ENCODE data around the gene PPP1R7.

The PPP1R7 gene

DNA sequence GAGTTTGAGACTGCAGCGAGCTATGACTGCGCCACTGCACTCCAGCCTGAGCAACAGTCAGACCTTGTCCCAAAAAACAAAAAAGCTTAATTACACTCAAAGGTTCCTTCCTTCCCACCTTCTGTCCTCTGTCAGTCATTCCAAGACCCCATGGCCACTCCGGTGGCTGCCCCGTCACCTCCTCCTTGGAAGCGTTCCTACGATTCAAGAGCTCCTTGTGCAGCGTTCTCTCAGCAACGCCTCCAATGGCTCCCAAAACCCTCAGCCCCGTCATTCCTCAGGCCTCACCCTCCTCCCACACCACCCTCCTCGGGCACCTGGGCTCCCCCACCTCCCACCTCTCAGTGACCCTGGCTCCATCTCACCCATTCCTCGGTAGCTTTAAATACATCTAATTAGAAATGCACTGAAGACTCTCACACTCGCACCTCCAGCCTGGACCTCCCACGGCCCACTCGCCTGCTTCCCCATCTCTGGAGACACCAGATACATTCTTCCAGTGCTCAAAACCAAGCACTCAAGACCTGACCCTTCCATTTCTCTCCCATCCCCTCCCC, 9.0 kb upstream of the PPP1R7 start:
- Mint-ChIP-seq H3K4me3 (no peak overlapping the region), H3K36me3 (ENCODE audit: low read depth) (peaks cover 12% of the 10 kb centered on the region), H3K9me3 (no peaks in the 10 kb centered on the region), H3K27ac (no peak overlapping the region), H3K4me1 (no peaks in the 10 kb centered on the region), H3K27me3 (ENCODE audit: low read depth) (peaks cover 4% of the 10 kb centered on the region)
- TF ChIP-seq, protein P1, sequence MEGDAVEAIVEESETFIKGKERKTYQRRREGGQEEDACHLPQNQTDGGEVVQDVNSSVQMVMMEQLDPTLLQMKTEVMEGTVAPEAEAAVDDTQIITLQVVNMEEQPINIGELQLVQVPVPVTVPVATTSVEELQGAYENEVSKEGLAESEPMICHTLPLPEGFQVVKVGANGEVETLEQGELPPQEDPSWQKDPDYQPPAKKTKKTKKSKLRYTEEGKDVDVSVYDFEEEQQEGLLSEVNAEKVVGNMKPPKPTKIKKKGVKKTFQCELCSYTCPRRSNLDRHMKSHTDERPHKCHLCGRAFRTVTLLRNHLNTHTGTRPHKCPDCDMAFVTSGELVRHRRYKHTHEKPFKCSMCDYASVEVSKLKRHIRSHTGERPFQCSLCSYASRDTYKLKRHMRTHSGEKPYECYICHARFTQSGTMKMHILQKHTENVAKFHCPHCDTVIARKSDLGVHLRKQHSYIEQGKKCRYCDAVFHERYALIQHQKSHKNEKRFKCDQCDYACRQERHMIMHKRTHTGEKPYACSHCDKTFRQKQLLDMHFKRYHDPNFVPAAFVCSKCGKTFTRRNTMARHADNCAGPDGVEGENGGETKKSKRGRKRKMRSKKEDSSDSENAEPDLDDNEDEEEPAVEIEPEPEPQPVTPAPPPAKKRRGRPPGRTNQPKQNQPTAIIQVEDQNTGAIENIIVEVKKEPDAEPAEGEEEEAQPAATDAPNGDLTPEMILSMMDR (IDR thresholded peaks at IDR 0.05; ENCODE audit: unreplicated experiment in 3 of 3): no peak

- Mint-ChIP-seq H3K27ac (no peak overlapping the region), H3K4me1 (no peaks in the 10 kb centered on the region), H3K4me3 (no peak overlapping the region), H3K27me3 (ENCODE audit: low read depth) (peaks cover 4% of the 10 kb centered on the region), H3K36me3 (ENCODE audit: low read depth) (peaks cover 12% of the 10 kb centered on the region), H3K9me3 (no peaks in the 10 kb centered on the region)
- TF ChIP-seq, protein P1 (IDR thresholded peaks at IDR 0.05; ENCODE audit: unreplicated experiment in 3 of 3): no peak
Measured at GRCh38 chr2:241142063-241142462, 8.2 kb upstream of the PPP1R7 start.

- H3K4me1 Mint-ChIP-seq: no peaks in the 10 kb centered on the region
- peaks cover 12% of the 10 kb centered on the region for H3K36me3 Mint-ChIP-seq (ENCODE audit: low read depth)
- H3K27ac Mint-ChIP-seq: no peak overlapping the region
- H3K9me3 Mint-ChIP-seq: no peaks in the 10 kb centered on the region
- no peak overlapping the region for H3K4me3 Mint-ChIP-seq
- TF ChIP-seq, protein P1 (IDR thresholded peaks at IDR 0.05; ENCODE audit: unreplicated experiment in 3 of 3): no peak
- H3K27me3 Mint-ChIP-seq (ENCODE audit: low read depth): peaks cover 4% of the 10 kb centered on the region
Measured at GRCh38 chr2:241142593-241142992, 7.7 kb upstream of the PPP1R7 start.

DNA sequence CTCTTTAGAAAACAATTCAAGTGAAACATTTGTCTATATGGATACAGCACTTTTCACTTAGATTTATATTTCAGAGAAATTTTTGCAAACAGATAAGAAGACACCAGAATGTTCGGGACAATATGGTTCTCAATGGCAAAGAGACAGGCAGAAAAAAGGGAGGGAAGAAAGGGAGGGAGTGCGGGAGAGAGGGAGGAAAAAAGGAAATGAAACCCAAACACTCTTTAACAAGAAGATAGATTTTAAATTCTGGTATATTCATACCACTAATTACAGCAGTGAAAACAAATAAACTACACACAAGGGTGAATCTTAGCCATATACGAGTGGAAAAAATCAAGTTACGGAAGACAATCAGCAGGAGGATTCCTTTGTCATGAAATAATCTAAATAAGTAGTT, 4.0 kb upstream of the PPP1R7 start:
- peak overlapping the region; percentile 26 to 65 (median 45) for H3K4me3 Mint-ChIP-seq
- no peaks in the 10 kb centered on the region for H3K9me3 Mint-ChIP-seq
- H3K36me3 Mint-ChIP-seq (ENCODE audit: low read depth): no peaks in the 10 kb centered on the region
- peaks cover 13% of the 10 kb centered on the region for H3K4me1 Mint-ChIP-seq
- peak overlapping the region in 1 of 3 experiments; percentile 33 for H3K27ac Mint-ChIP-seq
- H3K27me3 Mint-ChIP-seq (ENCODE audit: low read depth): peaks cover 4% of the 10 kb centered on the region
- TF ChIP-seq, protein P1 (IDR thresholded peaks at IDR 0.05; ENCODE audit: unreplicated experiment in 3 of 3): no peak

GRCh38 chr2:241147336-241147735, 2.9 kb upstream of the PPP1R7 start:
- TF ChIP-seq, protein P1 (IDR thresholded peaks at IDR 0.05; ENCODE audit: unreplicated experiment in 3 of 3): no peak
- Mint-ChIP-seq H3K27me3 (ENCODE audit: low read depth) (peaks cover 4% of the 10 kb centered on the region), H3K27ac (no peak overlapping the region), H3K4me3 (peak overlapping the region; percentile 94 to 97 (median 97)), H3K9me3 (no peaks in the 10 kb centered on the region), H3K4me1 (peaks cover 24% of the 10 kb centered on the region), H3K36me3 (ENCODE audit: low read depth) (no peaks in the 10 kb centered on the region)

DNA sequence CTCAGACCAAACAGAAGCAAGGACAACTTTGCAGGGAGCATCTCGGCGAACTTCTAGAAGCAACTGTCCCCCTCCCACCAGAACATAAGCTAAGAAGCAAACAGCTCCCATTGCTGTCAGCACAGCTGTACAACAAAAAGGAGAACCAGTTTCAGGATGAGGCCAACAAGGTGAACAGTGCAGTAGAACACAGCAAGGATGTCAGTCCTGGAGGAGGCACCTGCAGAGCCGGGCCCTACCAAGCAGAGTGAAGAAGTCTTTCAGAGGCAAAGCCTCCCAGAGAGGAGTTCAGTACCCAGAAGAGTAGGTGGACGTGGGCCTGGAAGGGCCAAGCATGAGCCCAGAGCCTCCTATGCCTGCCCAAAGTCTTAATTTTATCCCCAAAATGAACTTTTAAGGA, 2.0 kb upstream of the PPP1R7 start:
- TF ChIP-seq, protein P1 (IDR thresholded peaks at IDR 0.05; ENCODE audit: unreplicated experiment in 3 of 3): no peak
- no peaks in the 10 kb centered on the region for H3K9me3 Mint-ChIP-seq
- H3K36me3 Mint-ChIP-seq (ENCODE audit: low read depth): peaks cover 2% of the 10 kb centered on the region
- H3K27ac Mint-ChIP-seq: peak overlapping the region; percentile 2 to 69 (median 21)
- H3K4me3 Mint-ChIP-seq: peak overlapping the region; percentile 94 to 97 (median 97)
- H3K4me1 Mint-ChIP-seq: peaks cover 25% of the 10 kb centered on the region
- peaks cover 4% of the 10 kb centered on the region for H3K27me3 Mint-ChIP-seq (ENCODE audit: low read depth)

Measured in nephron (organoid).